Testis (tissue), 3 donors: ENCODE data around the gene MIER2. TPM values are rescaled to one million over a fixed set of nuclear protein-coding genes. Genes with fewer than 3 reads are reported as not detected.
A peak's percentile ranks its signal among the peaks of the same experiment; 100 is the strongest.

Experiments
- DNase-seq: peaks from one replicate; pipeline ENCODE4 v3.0.0-alpha.2; 2019
- H3K27ac ChIP-seq, 2 donors: fragments of 200-600 bp; sonication (generic); one replicate each; pipeline ENCODE4 v1.5.1; 2019
- H3K27me3 ChIP-seq: fragments of 200-600 bp; sonication (generic); one replicate; pipeline ENCODE4 v1.5.1; 2019
- H3K36me3 ChIP-seq: fragments of 200-600 bp; sonication (generic); one replicate; pipeline ENCODE4 v1.5.1; 2017; ENCODE audit warnings: low read depth; ENCODE audit errors: missing control alignments
- H3K4me1 ChIP-seq: fragments of 200-600 bp; sonication (generic); one replicate; pipeline ENCODE4 v1.5.1; 2019
- H3K4me3 ChIP-seq, 2 donors: fragments of 200-600 bp; sonication (generic); one replicate each; pipeline ENCODE4 v1.5.1; 2017 to 2019
- H3K9me3 ChIP-seq: fragments of 200-600 bp; sonication (generic); one replicate; pipeline ENCODE4 v1.5.1; 2017
- POLR2A ChIP-seq: fragments of 450-650 bp; IDR thresholded peaks from one replicate; pipeline ENCODE4 v1.6.1; 2017; ENCODE audit warnings: antibody characterized with exemption, mild to moderate bottlenecking, moderate library complexity
- WGBS, 2 donors: methylation state at CpG; one replicate each; pipeline ENCODE4 v1.1.5; 2018; 5-methylcytosine and 5-hydroxymethylcytosine counted together
- intact Hi-C: fragments of 100-400 bp; cut with DNase I; formaldehyde crosslinking; loops from one replicate; pipeline ENCODE4 v1.15.1; 2023; ENCODE audit warnings: low total_unique reads
- polyA plus RNA-seq: library from polyadenylated mRNA; stranded (reverse); fragments of 350-450 nt; fragmentation: Illumina TruSeq; extraction: RNeasy Lipid Tissue Mini Kit (QIAGEN cat#74804); gene quantifications from one replicate; pipeline ENCODE4 v1.2.3, GENCODE V29; 2014; ENCODE audit warnings: low read depth, low replicate concordance; ENCODE audit not compliant: insufficient read depth
- total RNA-seq, 2 donors: library from RNA; depleted of rRNA; stranded (reverse); fragments of >200 nt; gene quantifications; one replicate each; pipeline ENCODE4 v1.2.3, GENCODE V29; 2016
- TF ChIP-seq, protein P1 (sequence below), 3 experiments: fragments of 450-650 bp in 2 of 3; fragments of 200-600 bp in 1 of 3; sonication (generic) in 1 of 3; IDR thresholded peaks; one replicate each; pipeline ENCODE4 v1.5.1; 2016 to 2019; ENCODE audit warnings: antibody characterized with exemption in 3 of 3, mild to moderate bottlenecking in 2 of 3, moderate library complexity in 1 of 3

MIER2 gene
- total and polyA plus RNA-seq, 3 donors from 2014 or later, result 47.6 to 64.0 (median 54.6) TPM

DNA sequence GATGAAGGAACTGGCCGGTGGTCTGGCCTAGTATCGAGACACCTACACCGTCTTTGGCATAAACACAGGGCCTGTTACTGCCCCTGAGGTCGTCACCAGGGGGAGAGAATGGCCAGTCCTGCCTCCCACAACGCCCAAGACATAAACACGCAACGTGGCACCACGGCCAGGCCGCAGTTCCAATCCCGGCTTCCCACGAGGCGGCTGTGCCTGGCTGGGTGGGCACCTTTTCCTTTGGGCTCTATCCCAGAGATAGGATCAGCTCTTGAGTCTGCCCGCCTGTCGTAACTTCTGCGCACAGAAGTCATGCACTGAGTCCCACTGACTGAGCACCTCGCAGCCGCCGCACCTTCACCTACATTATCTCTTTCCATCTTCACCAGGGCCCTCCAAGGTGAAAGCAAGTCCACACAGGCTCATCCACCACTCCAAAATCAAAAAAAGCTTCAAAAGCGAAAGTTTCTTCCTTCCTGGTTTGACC, 1.1 kb downstream of the MIER2 start:
- Histone ChIP-seq H3K36me3 (no peaks in the 10 kb centered on the region), H3K9me3 (no peaks in the 10 kb centered on the region), H3K4me1 (peaks cover 17% of the 10 kb centered on the region), H3K27me3 (no peaks in the 10 kb centered on the region), H3K27ac (peak overlapping the region; percentile 37 to 75), H3K4me3 (peak overlapping the region; percentile 76 to 86)
- intact Hi-C loops, result no loop called here
- TF ChIP-seq, protein P1, sequence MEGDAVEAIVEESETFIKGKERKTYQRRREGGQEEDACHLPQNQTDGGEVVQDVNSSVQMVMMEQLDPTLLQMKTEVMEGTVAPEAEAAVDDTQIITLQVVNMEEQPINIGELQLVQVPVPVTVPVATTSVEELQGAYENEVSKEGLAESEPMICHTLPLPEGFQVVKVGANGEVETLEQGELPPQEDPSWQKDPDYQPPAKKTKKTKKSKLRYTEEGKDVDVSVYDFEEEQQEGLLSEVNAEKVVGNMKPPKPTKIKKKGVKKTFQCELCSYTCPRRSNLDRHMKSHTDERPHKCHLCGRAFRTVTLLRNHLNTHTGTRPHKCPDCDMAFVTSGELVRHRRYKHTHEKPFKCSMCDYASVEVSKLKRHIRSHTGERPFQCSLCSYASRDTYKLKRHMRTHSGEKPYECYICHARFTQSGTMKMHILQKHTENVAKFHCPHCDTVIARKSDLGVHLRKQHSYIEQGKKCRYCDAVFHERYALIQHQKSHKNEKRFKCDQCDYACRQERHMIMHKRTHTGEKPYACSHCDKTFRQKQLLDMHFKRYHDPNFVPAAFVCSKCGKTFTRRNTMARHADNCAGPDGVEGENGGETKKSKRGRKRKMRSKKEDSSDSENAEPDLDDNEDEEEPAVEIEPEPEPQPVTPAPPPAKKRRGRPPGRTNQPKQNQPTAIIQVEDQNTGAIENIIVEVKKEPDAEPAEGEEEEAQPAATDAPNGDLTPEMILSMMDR (IDR thresholded peaks at IDR 0.05), result no peak
- no peak for TF ChIP-seq POLR2A
- WGBS, 2 donors, result 49% methylated on average over 12 to 18 of the region's 19 CpGs
- DNase-seq, result no peak

DNA sequence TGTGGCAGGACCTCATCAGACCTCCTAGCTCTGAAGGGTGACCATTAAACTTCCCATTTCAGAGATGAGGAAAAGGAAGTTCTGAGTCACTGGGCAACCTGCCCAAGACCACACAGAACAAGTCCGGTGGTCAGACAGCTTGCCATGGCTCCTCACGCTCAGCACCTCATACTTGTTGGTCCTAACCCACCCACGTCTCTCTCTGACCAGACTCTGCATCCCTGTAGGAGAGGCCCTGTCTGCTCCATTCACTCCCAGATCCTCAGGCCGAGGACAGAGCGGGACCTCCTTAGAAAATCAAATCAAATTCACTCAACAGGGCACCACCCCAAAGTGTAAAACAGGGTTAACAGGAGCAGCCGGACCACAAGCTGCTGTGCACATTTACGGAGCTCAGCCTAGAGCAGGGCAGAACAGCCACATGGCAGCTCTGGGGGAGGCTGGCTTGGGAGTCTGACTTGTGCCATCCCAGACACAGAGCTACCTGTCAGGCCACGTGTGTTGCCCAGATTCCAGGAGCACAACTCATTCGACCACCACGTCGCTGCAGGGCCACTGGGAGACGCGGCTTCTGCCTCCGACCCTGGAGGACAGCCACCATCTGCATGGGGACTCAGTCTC, 1.7 kb downstream of the MIER2 start:
- intact Hi-C loops, result no loop called here

DNA sequence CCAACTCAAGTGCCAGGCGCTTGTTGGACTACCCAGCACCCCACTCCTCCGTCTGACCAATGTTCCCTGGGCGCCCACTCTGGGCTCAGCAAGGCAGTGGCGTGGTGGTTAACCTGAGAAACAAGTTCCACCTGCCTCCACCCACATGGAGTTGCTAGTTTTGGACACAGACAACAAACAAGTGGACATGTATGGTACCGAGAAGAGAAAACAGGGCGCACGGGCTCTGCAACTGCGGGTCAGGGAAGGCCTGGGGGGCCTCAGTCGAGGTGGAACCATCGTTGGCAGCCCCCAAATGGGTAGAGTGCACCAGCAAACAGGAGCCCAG, 2.5 kb downstream of the MIER2 start:
- no peak overlapping the region for H3K4me3 ChIP-seq
- no peak for DNase-seq
- H3K27ac ChIP-seq, result no peak overlapping the region
- intact Hi-C loops, result no loop called here
- TF ChIP-seq POLR2A, result no peak
- TF ChIP-seq, protein P1 (IDR thresholded peaks at IDR 0.05), result no peak
- no peaks in the 10 kb centered on the region for H3K36me3 ChIP-seq
- H3K27me3 ChIP-seq, result no peaks in the 10 kb centered on the region
- WGBS, 2 donors, result 86 to 94% methylated on average over 6 to 10 of the region's 10 CpGs
- H3K9me3 ChIP-seq, result no peaks in the 10 kb centered on the region
- H3K4me1 ChIP-seq, result peaks cover 17% of the 10 kb centered on the region

More for the DNA sequence above, 1.7 kb downstream of the MIER2 start:
- Histone ChIP-seq H3K27me3 (no peaks in the 10 kb centered on the region), H3K4me3 (peak overlapping the region in 1 of 2 donors; percentile 76), H3K36me3 (no peaks in the 10 kb centered on the region), H3K9me3 (no peaks in the 10 kb centered on the region), H3K27ac (no peak overlapping the region), H3K4me1 (peaks cover 17% of the 10 kb centered on the region)
- 43 to 46% methylated on average over 9 to 14 of the region's 14 CpGs for WGBS, 2 donors
- TF ChIP-seq, protein P1 (IDR thresholded peaks at IDR 0.05), result no peak
- TF ChIP-seq POLR2A, result no peak
- DNase-seq, result peak; percentile 50

DNA sequence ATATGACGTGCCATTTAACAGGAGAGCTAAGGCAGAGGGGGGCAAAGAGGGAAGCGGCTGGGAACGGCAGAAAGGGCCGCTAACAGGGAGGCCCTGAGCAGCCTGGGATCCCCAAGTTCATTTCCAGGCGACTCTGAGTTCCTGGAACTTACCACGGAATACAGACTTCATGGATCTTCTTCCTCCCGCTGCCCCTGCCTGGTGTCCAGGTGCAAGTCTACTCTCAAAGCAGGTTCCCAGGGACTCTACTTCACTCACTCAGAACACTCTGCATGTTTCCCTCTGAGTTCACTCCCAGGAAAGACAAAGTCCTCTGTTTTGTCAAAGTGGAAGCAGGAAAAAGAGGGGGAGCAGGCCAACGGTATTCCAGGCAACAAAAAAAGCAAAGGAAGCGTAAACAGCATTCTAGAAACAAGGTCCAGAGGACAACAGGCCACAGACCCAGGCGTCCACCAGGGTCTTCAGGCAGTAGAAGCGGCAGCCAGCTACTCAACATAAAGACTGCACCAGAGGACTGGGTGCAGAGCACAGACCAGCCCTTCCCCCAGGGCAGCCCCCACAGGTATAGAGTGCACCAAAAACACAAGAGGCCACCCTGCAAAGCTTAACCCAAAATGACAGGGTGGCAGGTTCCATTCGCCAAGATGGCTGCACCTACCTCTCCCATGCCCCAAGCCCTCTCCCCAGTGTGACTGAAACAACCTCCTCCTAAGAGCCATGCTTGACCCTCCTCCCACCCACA, 3.0 kb downstream of the MIER2 start:
- intact Hi-C loops, result no loop called here
- Histone ChIP-seq H3K27me3 (no peaks in the 10 kb centered on the region), H3K4me3 (no peak overlapping the region), H3K9me3 (no peaks in the 10 kb centered on the region), H3K36me3 (no peaks in the 10 kb centered on the region), H3K4me1 (peaks cover 17% of the 10 kb centered on the region), H3K27ac (no peak overlapping the region)
- 73 to 85% methylated on average over 12 of the region's 12 CpGs for WGBS, 2 donors
- TF ChIP-seq, protein P1 (IDR thresholded peaks at IDR 0.05), result no peak
- TF ChIP-seq POLR2A, result no peak
- DNase-seq, result no peak
